Measurements from ENCODE around the gene FBXO36. TPM values are rescaled to one million over a fixed set of nuclear protein-coding genes. Genes with fewer than 3 reads are reported as not detected.

The FBXO36 gene
- total and polyA plus RNA-seq, 2 of the 4 experiments (the other 2 are of a cell fraction): 1.3 to 2.2 TPM

- no peak overlapping the region for H3K4me2 ChIP-seq (ENCODE audit: low read depth, low read length)
- no peaks in the 10 kb centered on the region for H3K27me3 ChIP-seq (ENCODE audit: control insufficient read depth, insufficient read depth, low read length)
- no peak overlapping the region for H2AFZ ChIP-seq (replicated peaks; ENCODE audit: low read length, poor library complexity)
- ATAC-seq (ENCODE audit: low read depth) (no peak), DNase-seq (no peak)
- intact Hi-C loops (cut with micrococcal nuclease) (no loop called here), dilution Hi-C loops (cut with HindIII; ENCODE audit: low sequenced_read_pairs, unreplicated experiment) (no loop called here), in situ Hi-C loops (cut with MboI; ENCODE audit: low sequenced_read_pairs) (no loop called here)
- H3K4me3 ChIP-seq (ENCODE audit: insufficient read depth, low read depth, low read length): no peak overlapping the region
- no peak overlapping the region for H4K8ac ChIP-seq (ENCODE audit: low read depth in 2 of 2, low read length in 2 of 2)
- no peak overlapping the region for H3K18ac ChIP-seq (ENCODE audit: low read depth, low read length)
- no peak overlapping the region for H2BK120ac ChIP-seq (ENCODE audit: low read depth, low read length)
- no peaks in the 10 kb centered on the region for H3K9me3 ChIP-seq (ENCODE audit: control insufficient read depth, insufficient read depth, low read length)
- H3K9me1 ChIP-seq (ENCODE audit: insufficient read depth, low read length): peaks cover 3% of the 10 kb centered on the region
- no peak overlapping the region for H3K14ac ChIP-seq (replicated peaks; ENCODE audit: low read depth, low read length)
- no peak overlapping the region; the same call in 1 of the 2 replicates for H3K23ac ChIP-seq (ENCODE audit: low read depth, low read length)
- no CpG with 5 or more reads among the region's 1 CpG for WGBS, 2 experiments (ENCODE audit: extremely low coverage in 2 of 2, insufficient read length in 1 of 2)
- no peak overlapping the region for H2BK20ac ChIP-seq (ENCODE audit: low read depth, low read length)
- H2AK9ac ChIP-seq (replicated peaks; ENCODE audit: low read depth, low read length, poor library complexity): no peak overlapping the region
- H2AK5ac ChIP-seq (ENCODE audit: low read depth, low read length): no peak overlapping the region
- peaks cover 5 to 73% of the 10 kb centered on the region in 2 experiments; a peak in 3 of 4 replicates for H3K79me1 ChIP-seq (ENCODE audit: low read depth in 1 of 2, low read length in 2 of 2)
- ChIA-PET POLR2A (ENCODE audit: unreplicated experiment) (no interaction called here), CTCF (interaction anchor here (0.6 to 0.9 kb wide), 2 partner anchors 24 to 1167 kb away, joined by 3 read pairs; no protein-coding TSS in a partner anchor)
- no peak overlapping the region for H4K5ac ChIP-seq (ENCODE audit: low read depth, low read length)
- no peak overlapping the region for H3K9ac ChIP-seq (ENCODE audit: low read depth, low read length)
- TF ChIP-seq BHLHE40 (IDR thresholded peaks at IDR 0.05; ENCODE audit: low read depth, low read length) (no peak), NFE2L2 (IDR thresholded peaks at IDR 0.05; ENCODE audit: low read depth, low read length) (no peak), CEBPB (IDR thresholded peaks at IDR 0.05; ENCODE audit: low read depth, low read length) (no peak), SMC3 (IDR thresholded peaks at IDR 0.05; ENCODE audit: low read depth, low read length) (no peak), CHD1 (IDR thresholded peaks at IDR 0.05; ENCODE audit: low read depth, low read length) (no peak), MAFK (IDR thresholded peaks at IDR 0.05; ENCODE audit: low read depth, low read length) (no peak), RFX5 (IDR thresholded peaks at IDR 0.05; ENCODE audit: low read depth, low read length) (no peak), ELK1 (IDR thresholded peaks at IDR 0.05; ENCODE audit: borderline replicate concordance, low read depth, low read length) (no peak), POLR2A (IDR thresholded peaks at IDR 0.05; ENCODE audit: low read depth, low read length) (no peak), USF2 (IDR thresholded peaks at IDR 0.05; ENCODE audit: low read depth, low read length) (no peak)
- H3K56ac ChIP-seq (ENCODE audit: extremely low read depth, insufficient read depth, low read length): no peak overlapping the region
- no peak overlapping the region for H2BK5ac ChIP-seq (ENCODE audit: low read depth, low read length, poor library complexity, severe bottlenecking)
- peaks cover 79% of the 10 kb centered on the region for H4K20me1 ChIP-seq (ENCODE audit: insufficient read depth, low read length)
- no peak overlapping the region for H3K27ac ChIP-seq (ENCODE audit: insufficient read depth, low read length)
- BruUV-seq (replicated peaks): no TSS peak
- H4K91ac ChIP-seq (ENCODE audit: insufficient read depth, low read depth, low read length): no peak overlapping the region
- H3K36me3 ChIP-seq (ENCODE audit: control insufficient read depth, insufficient read depth, low read length): peaks cover 9% of the 10 kb centered on the region; the same call in 1 of the 2 replicates
- H3K4ac ChIP-seq (ENCODE audit: low read depth, low read length): no peak overlapping the region
- no peak overlapping the region for H2BK15ac ChIP-seq (ENCODE audit: low read depth, low read length)
- no peaks in the 10 kb centered on the region; the same call in 1 of the 2 replicates for H3K4me1 ChIP-seq (ENCODE audit: control insufficient read depth, insufficient read depth, low read length)
These were observed 34.9 kb upstream of the FBXO36 start for GRCh38 chr2:229887441-229887840.

Data from IMR-90 (cell line).